BLaER1 (cell line): Measurements from ENCODE around the gene ZSWIM8.
A peak's percentile ranks its signal among the peaks of the same experiment; 100 is the strongest.
"Not testable (repeated sequence)": the region's sequence is repeated elsewhere in the genome, so short reads cannot be mapped to it uniquely, and the experiment has no call there.

Source experiments
- H3K27ac ChIP-seq: shearing (Covaris generic); formaldehyde crosslinking; 2 replicates; pipeline ENCODE4 v1.8.1; 2022
- H3K27me3 ChIP-seq: shearing (Covaris generic); formaldehyde crosslinking; 2 replicates; pipeline ENCODE4 v1.8.1; 2022
- H3K36me3 ChIP-seq: shearing (Covaris generic); formaldehyde crosslinking; 2 replicates; pipeline ENCODE4 v1.8.1; 2022
- H3K4me1 ChIP-seq: shearing (Covaris generic); formaldehyde crosslinking; 2 replicates; pipeline ENCODE4 v1.8.1; 2022
- H3K4me2 ChIP-seq: shearing (Covaris generic); formaldehyde crosslinking; 2 replicates; pipeline ENCODE4 v1.8.1; 2022
- H3K4me3 ChIP-seq: shearing (Covaris generic); formaldehyde crosslinking; 2 replicates; pipeline ENCODE4 v1.8.1; 2022
- H3K9ac ChIP-seq: shearing (Covaris generic); formaldehyde crosslinking; 2 replicates; pipeline ENCODE4 v1.8.1; 2022
- H3K9me3 ChIP-seq: shearing (Covaris generic); formaldehyde crosslinking; 2 replicates; pipeline ENCODE4 v1.8.1; 2022
- H4K20me1 ChIP-seq: shearing (Covaris generic); formaldehyde crosslinking; 2 replicates; pipeline ENCODE4 v1.8.1; 2022
- Cebpa-rat ChIP-seq: shearing (Covaris generic); IDR thresholded peaks from 2 replicates; pipeline ENCODE4 v1.8.1; 2022

The ZSWIM8 gene, protein sequence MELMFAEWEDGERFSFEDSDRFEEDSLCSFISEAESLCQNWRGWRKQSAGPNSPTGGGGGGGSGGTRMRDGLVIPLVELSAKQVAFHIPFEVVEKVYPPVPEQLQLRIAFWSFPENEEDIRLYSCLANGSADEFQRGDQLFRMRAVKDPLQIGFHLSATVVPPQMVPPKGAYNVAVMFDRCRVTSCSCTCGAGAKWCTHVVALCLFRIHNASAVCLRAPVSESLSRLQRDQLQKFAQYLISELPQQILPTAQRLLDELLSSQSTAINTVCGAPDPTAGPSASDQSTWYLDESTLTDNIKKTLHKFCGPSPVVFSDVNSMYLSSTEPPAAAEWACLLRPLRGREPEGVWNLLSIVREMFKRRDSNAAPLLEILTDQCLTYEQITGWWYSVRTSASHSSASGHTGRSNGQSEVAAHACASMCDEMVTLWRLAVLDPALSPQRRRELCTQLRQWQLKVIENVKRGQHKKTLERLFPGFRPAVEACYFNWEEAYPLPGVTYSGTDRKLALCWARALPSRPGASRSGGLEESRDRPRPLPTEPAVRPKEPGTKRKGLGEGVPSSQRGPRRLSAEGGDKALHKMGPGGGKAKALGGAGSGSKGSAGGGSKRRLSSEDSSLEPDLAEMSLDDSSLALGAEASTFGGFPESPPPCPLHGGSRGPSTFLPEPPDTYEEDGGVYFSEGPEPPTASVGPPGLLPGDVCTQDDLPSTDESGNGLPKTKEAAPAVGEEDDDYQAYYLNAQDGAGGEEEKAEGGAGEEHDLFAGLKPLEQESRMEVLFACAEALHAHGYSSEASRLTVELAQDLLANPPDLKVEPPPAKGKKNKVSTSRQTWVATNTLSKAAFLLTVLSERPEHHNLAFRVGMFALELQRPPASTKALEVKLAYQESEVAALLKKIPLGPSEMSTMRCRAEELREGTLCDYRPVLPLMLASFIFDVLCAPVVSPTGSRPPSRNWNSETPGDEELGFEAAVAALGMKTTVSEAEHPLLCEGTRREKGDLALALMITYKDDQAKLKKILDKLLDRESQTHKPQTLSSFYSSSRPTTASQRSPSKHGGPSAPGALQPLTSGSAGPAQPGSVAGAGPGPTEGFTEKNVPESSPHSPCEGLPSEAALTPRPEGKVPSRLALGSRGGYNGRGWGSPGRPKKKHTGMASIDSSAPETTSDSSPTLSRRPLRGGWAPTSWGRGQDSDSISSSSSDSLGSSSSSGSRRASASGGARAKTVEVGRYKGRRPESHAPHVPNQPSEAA (N-terminal part only)

DNA sequence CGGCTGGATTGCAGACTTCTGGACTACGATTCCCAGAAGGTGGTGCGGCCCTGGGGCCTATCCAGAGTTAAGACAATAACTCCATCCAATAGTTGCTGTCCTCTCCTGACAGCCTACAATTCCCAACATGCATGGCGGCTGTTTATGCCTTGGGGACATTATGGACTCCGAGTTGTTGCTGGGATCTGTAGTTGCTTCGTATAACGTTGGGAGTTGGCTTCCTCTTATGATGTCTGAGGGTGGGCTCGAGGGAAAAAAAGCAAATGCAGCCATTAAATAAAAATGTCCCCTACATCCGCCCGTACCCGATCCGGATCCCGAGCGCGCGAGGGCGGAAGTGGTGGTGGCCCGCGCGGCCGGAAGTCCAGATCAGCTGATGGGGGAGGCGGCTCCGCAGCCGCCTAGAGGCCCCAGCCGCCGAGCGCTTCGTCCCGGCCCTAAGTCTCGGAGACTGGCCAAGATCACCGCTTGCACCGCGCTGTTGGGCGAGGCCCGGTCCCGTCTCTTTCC is at the start of gene ZSWIM8:
Gene ZSWIM8 (plus strand): TSS at position 396 of the 510 bp plus-strand sequence. CDS start 273 bp downstream, outside the sequence.
- H3K27ac ChIP-seq: peak within 1 kb of the TSS; percentile 79
- peak within 1 kb of the TSS; percentile 98 for H3K4me2 ChIP-seq

DNA sequence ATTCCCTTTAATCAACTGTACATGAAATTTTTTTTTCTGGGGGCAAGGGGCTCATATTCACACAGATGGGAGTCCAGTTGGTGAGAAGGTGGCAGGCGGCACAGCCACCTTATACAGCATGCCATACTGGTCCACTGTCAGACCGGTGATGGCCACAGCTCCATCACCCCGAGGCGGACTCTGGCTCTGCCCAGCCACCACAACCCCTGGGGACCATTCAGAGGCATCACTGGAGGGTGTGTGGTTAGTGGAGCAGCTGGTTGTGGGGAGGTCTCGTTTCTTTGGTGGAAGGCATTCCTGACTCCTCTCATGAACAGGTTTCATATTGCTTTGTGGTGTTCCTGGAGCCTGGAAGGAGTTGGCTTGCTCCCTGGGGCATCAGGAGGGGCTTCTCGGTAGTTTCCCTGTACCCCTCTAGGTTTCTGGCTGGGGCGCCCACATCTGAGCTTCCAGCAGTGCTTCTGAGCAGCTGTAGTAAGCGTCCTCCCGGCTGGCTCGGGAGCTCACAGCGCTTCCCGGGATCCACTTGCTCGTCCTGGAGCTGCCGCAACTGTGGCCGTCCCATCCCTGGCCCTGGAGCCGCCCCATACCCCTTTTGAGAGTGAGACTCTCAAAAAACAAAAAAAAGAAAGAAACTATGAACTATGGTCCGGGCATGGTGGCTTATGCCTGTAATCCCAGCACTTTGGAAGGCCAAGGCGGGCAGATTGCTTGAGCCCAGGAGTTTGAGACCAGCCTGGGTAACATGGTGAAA is 44.7 kb upstream of the ZSWIM8 start:
- not testable (repeated sequence) for H3K9me3 ChIP-seq, H3K4me3 ChIP-seq, H4K20me1 ChIP-seq, H3K9ac ChIP-seq, H3K27ac ChIP-seq, H3K27me3 ChIP-seq
- H3K36me3 ChIP-seq: peaks cover 35% of the 10 kb centered on the region
- peaks cover 31% of the 10 kb centered on the region for H3K4me1 ChIP-seq
- H3K4me2 ChIP-seq: peak overlapping the region; percentile 12; the same call in 1 of the 2 replicates

More for the DNA sequence above, at the start of gene ZSWIM8:
- peak within 1 kb of the TSS; percentile 90 for H3K4me3 ChIP-seq
- no peaks in the 10 kb centered on the region for H3K27me3 ChIP-seq
- TF ChIP-seq Cebpa-rat: no peak
- H4K20me1 ChIP-seq: peaks cover 54% of the 10 kb centered on the region
- no peaks in the 10 kb centered on the region for H3K9me3 ChIP-seq
- peaks cover 54% of the 10 kb centered on the region for H3K4me1 ChIP-seq
- peaks cover 21% of the 10 kb centered on the region for H3K36me3 ChIP-seq
- peak within 1 kb of the TSS; percentile 89 for H3K9ac ChIP-seq

DNA sequence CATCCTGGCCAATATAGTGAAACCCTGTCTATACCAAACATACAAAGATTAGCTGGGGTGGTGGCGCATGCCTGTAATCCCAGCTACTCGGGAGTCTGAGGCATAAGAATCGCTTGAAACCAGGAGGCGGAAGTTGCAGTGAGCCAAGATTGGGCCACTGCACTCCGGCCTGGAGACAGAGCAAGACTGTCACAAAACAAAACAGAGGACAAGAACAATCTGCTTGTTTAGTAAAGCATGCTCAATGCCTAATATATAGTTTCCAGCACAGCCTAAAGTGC is 43.0 kb upstream of the ZSWIM8 start:
- Histone ChIP-seq H3K9me3 (no peaks in the 10 kb centered on the region), H3K36me3 (peaks cover 43% of the 10 kb centered on the region), H4K20me1 (peaks cover 16% of the 10 kb centered on the region; the same call in 1 of the 2 replicates), H3K4me2 (no peak overlapping the region), H3K9ac (no peak overlapping the region), H3K4me3 (no peak overlapping the region), H3K27ac (no peak overlapping the region), H3K27me3 (no peaks in the 10 kb centered on the region), H3K4me1 (peaks cover 37% of the 10 kb centered on the region)
- TF ChIP-seq Cebpa-rat: no peak

DNA sequence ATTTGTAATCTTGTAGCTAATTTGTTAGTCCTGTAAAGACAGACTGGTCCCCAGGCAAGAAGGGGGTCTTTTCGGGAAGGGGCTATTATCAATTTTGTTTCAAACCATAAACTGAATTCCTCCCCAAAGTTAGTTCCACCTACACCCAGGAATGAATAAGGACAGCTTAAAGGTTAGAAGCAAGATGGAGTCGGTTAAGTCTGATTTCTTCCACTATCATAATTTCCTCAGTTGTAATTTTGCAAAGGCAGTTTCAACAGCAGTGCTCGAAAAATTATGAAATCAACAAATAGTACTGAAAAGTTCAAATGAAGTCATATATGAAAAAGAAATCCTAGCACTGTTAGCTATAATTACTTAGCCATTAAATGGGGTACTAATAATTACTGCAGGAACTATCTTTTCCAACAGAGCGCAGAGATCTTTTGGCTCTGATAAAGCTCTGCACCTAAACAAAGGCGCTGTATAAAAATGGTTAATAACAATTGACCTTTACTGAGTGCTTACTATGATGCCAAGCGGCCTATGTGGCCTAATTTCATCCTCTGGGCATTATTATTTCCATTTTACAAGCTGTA is 42.0 kb upstream of the ZSWIM8 start:
- Histone ChIP-seq H3K9ac (peak overlapping the region; percentile 91), H3K9me3 (no peaks in the 10 kb centered on the region), H3K4me1 (peaks cover 37% of the 10 kb centered on the region), H3K27me3 (no peaks in the 10 kb centered on the region), H4K20me1 (peaks cover 23% of the 10 kb centered on the region; the same call in 1 of the 2 replicates), H3K4me3 (peak overlapping the region; percentile 91), H3K4me2 (peak overlapping the region; percentile 89), H3K36me3 (peaks cover 48% of the 10 kb centered on the region), H3K27ac (peak overlapping the region; percentile 91)
- TF ChIP-seq Cebpa-rat: no peak

DNA sequence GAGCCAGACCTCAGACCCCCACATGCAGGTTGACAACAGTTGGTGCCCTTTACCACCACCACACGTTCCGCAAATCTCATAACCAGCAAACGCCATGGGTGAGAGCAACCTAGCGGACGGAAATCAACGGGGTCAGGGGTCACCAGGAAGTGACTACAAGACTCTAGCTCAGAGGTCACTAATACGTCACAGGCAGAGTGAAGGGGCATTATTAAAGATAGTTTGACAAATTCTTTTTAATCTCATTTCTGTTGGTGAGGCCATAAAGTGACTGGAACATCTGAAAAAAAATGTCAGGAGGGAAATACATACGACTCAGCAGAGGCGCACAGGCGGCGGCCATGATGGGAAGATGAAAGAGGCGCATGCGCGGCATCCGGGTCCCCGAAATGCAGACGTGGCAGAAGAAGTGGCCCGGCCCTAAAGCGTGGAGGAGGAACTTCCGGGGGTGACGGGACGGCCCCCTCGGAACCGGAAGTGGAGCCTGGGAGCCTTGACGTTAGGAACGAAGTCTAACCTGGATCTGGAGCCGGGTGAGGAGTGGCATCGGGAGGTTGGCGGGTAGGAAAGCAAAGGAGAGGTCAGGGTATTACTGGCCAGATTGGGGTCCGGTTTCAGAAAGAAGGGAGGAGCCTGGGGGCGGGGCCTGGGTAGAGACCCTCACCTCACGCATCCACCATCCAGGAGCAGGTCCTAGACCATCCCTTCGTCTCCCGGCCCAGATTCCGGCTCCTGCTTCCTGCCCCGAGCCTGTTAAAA is 41.3 kb upstream of the ZSWIM8 start, which contains the start of gene SEC24C:
Gene SEC24C (plus strand): TSS at position 468 of the 759 bp plus-strand sequence. CDS start 2,461 bp downstream, outside the sequence.
- peak within 1 kb of the TSS; percentile 91 for H3K4me3 ChIP-seq

DNA sequence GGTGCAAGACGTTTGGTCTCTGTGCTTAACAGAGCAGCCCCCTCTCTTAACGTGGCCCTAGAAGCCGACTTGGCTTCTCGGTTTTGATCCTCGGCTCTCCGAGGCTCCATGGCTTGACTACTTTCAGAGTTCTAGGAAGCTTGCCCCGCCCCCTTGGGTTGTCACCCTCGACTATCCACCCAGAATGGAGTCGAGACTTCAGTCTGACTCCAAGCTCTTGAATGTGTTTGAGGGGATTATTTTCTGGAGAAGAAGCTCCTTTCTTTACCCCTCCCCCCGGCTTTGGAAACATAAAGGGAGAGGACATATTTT is 40.8 kb upstream of the ZSWIM8 start:
- Histone ChIP-seq H3K27me3 (no peaks in the 10 kb centered on the region), H3K36me3 (peaks cover 60% of the 10 kb centered on the region), H3K4me2 (peak overlapping the region; percentile 96), H3K9ac (peak overlapping the region; percentile 91), H3K9me3 (no peaks in the 10 kb centered on the region), H3K27ac (peak overlapping the region; percentile 91), H4K20me1 (peaks cover 35% of the 10 kb centered on the region; the same call in 1 of the 2 replicates), H3K4me1 (peaks cover 37% of the 10 kb centered on the region), H3K4me3 (peak overlapping the region; percentile 91)
- no peak for TF ChIP-seq Cebpa-rat

More for the DNA sequence above, 41.3 kb upstream of the ZSWIM8 start, which contains the start of gene SEC24C:
- Histone ChIP-seq H3K9ac (peak within 1 kb of the TSS; percentile 91), H3K36me3 (peaks cover 55% of the 10 kb centered on the region), H4K20me1 (peaks cover 30% of the 10 kb centered on the region; the same call in 1 of the 2 replicates), H3K9me3 (no peaks in the 10 kb centered on the region), H3K27ac (peak within 1 kb of the TSS; percentile 91), H3K27me3 (no peaks in the 10 kb centered on the region), H3K4me2 (peak within 1 kb of the TSS; percentile 96), H3K4me1 (peaks cover 37% of the 10 kb centered on the region)
- no peak for TF ChIP-seq Cebpa-rat

DNA sequence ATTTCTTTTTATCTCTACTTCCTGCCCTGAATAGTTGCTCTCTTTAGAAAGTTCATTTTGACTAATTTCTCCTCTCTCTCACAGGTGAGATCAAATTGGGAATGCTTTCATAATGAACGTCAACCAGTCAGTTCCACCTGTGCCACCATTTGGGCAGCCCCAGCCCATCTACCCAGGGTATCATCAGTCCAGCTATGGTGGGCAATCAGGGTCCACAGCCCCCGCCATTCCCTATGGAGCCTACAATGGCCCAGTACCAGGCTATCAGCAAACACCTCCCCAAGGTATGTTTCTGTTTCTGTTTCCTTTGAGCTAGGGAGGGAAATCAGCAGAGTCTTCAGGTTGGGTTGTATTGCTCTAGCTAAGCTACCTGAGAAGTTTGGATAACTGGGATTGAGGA is 38.7 kb upstream of the ZSWIM8 start:
- H3K4me3 ChIP-seq: no peak overlapping the region
- peaks cover 67% of the 10 kb centered on the region for H3K36me3 ChIP-seq
- no peaks in the 10 kb centered on the region for H3K9me3 ChIP-seq
- H3K4me1 ChIP-seq: peaks cover 27% of the 10 kb centered on the region
- H3K27me3 ChIP-seq: no peaks in the 10 kb centered on the region
- no peak overlapping the region for H3K27ac ChIP-seq
- no peak for TF ChIP-seq Cebpa-rat
- no peak overlapping the region for H3K9ac ChIP-seq
- H3K4me2 ChIP-seq: no peak overlapping the region
- H4K20me1 ChIP-seq: peaks cover 56% of the 10 kb centered on the region

DNA sequence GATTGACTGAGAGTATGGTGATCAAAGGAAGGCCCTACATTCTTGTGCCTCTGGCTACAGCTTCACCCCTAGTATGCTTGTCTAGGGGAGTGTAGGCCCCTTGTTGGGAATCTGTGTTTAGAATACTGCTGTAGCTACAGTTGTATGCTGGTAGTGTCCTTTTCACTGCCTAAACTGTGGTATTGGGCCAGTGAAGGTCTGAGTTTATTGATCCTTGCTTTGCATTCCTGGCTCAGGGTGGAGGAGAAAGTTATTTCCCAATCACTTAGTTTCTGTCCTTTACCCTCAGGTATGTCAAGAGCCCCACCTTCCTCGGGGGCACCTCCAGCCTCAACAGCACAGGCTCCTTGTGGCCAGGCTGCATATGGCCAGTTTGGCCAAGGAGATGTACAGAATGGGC is 34.6 kb upstream of the ZSWIM8 start:
- Histone ChIP-seq H3K9ac (no peak overlapping the region), H3K4me3 (no peak overlapping the region), H3K27ac (no peak overlapping the region), H3K36me3 (peaks cover 95% of the 10 kb centered on the region), H3K4me1 (peaks cover 4% of the 10 kb centered on the region), H4K20me1 (peaks cover 74% of the 10 kb centered on the region), H3K27me3 (no peaks in the 10 kb centered on the region), H3K4me2 (no peak overlapping the region), H3K9me3 (no peaks in the 10 kb centered on the region)
- TF ChIP-seq Cebpa-rat: no peak
